Ectodermal cell (in vitro differentiated cells): ENCODE measurements around the gene PKD2.
"Not testable (repeated sequence)": the region's sequence is repeated elsewhere in the genome, so short reads cannot be mapped to it uniquely, and the experiment has no call there.

Experiments
- H3K27ac ChIP-seq: 2 replicates; pipeline ENCODE4 v1.7.0; 2013; ENCODE audit warnings: mild to moderate bottlenecking, low read depth, low read length; ENCODE audit not compliant: insufficient read depth, poor library complexity, severe bottlenecking
- H3K27me3 ChIP-seq: 2 replicates; pipeline ENCODE4 v1.7.0; 2013; ENCODE audit warnings: mild to moderate bottlenecking, low read length; ENCODE audit not compliant: insufficient read depth, control insufficient read depth, poor library complexity, severe bottlenecking
- H3K36me3 ChIP-seq: one replicate; pipeline ENCODE4 v1.7.0; 2013; ENCODE audit warnings: low read length; ENCODE audit not compliant: control insufficient read depth, insufficient read depth
- H3K4me1 ChIP-seq: one replicate; pipeline ENCODE4 v1.7.0; 2013; ENCODE audit warnings: low read length; ENCODE audit not compliant: control insufficient read depth, insufficient read depth
- H3K4me3 ChIP-seq: 2 replicates; pipeline ENCODE4 v1.7.0; 2013; ENCODE audit warnings: low read depth, low read length, control low read depth; ENCODE audit not compliant: insufficient read depth
- H3K9me3 ChIP-seq: 2 replicates; pipeline ENCODE4 v1.7.0; 2013; ENCODE audit warnings: mild to moderate bottlenecking, low read length, moderate library complexity; ENCODE audit not compliant: control insufficient read depth
- WGBS, 2 experiments: methylation state at CpG; one replicate each; pipeline ENCODE4 v1.1.7; 2013; ENCODE audit warnings: missing lambda C conversion rate in 2 of 2; 5-methylcytosine and 5-hydroxymethylcytosine counted together

Gene PKD2

GRCh38 chr4:88022289-88022688 is 14.9 kb downstream of the PKD2 start:
- no peaks in the 10 kb centered on the region for H3K27me3 ChIP-seq
- no peak overlapping the region for H3K4me3 ChIP-seq
- H3K9me3 ChIP-seq = no peaks in the 10 kb centered on the region
- no peaks in the 10 kb centered on the region for H3K4me1 ChIP-seq
- peaks cover 32% of the 10 kb centered on the region for H3K36me3 ChIP-seq
- no peak overlapping the region for H3K27ac ChIP-seq

DNA sequence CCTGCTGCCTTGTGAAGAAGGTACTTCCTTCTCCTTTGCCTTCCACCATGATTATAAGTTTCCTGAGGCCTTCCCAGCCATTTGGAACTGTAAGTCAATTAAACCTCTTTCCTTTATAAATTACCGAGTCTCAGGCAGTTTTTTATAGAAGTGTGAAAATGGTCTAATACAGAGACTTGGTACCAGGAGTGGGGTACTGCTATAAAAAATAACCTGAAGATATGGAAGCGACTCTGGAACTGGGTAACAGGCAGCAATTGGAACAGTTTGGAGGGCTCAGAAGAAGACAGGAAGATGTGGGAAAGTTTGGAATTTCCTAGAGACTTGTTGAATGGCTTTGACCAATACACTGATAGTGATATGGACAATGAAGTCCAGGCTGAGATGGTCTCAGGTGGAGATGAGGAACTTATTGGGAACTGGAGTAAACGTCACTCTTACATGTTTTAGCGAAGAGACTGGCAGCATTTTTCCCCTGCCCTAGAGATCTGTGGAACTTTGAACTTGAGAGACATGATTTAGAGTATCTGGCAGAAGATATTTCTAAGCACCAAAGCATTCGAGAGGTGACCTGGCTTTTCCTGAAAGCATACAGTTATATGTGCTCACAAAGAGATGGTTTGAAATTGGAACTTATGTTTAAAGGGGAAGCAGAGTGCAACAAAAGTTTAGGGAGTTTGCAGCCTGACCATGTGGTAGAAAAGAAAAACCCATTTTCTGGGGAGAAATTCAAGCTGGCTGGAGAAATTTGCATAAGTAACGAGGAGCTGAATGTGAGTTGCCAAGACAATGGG is 18.6 kb downstream of the PKD2 start:
- not testable (repeated sequence) for H3K27ac ChIP-seq, H3K4me1 ChIP-seq, H3K9me3 ChIP-seq, H3K27me3 ChIP-seq, H3K4me3 ChIP-seq
- 94 to 95% methylated on average over 5 to 6 of the region's 6 CpGs for WGBS, 2 experiments
- peaks cover 24% of the 10 kb centered on the region for H3K36me3 ChIP-seq

DNA sequence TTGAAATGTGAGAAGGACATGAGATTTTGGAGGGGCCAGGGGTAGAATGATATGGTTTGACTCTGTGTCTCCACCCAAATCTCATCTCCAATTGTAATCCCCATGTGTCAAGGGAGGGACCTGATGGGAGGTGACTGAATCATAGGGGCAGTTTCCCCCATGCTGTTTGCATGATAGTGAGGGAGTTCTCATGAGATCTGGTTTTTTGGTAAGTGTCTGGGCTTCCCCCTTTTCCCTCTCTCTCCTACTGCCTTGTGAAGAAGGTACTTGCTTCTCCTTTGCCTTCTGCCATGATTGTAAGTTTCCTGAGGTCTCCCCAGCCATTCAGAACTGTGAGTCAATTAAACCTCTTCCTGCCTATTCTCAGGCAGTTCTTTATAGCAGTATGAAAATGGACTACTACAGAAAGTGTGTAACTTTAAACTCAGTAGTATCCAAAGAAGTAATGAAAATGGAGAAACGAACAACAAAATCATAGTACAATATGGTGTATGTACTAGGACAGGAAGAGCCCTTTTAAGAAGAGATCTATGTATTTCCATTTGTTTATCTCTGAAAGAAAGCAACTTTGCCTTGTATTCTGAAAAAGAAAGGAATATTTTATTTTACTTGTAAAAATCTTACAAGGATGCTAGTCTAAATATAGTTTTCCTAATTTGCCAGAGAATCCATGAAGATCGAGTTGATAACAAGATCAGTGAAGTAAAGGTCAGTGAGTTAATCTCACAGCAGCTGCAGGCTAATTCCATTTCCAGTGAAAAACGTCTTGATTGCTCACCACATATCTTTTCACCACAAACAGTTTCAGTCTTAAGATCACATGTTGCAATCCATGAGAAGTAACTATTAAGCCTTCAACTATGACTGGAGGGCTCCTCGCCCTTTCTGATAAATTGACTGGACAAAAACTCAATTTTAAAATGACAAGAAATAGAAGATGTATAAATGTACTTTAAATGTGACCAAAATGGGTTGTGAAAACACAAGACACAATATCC is 20.5 kb downstream of the PKD2 start:
- Histone ChIP-seq H3K27me3 (no peaks in the 10 kb centered on the region), H3K9me3 (no peaks in the 10 kb centered on the region), H3K36me3 (peaks cover 18% of the 10 kb centered on the region), H3K4me1 (no peaks in the 10 kb centered on the region), H3K4me3 (no peak overlapping the region), H3K27ac (no peak overlapping the region)
- WGBS, 2 experiments = 94 to 96% methylated on average over 4 of the region's 4 CpGs

- H3K9me3 ChIP-seq = no peaks in the 10 kb centered on the region
- H3K4me3 ChIP-seq = no peak overlapping the region
- no peaks in the 10 kb centered on the region for H3K4me1 ChIP-seq
- peaks cover 9% of the 10 kb centered on the region for H3K36me3 ChIP-seq
- no peaks in the 10 kb centered on the region for H3K27me3 ChIP-seq
- 93 to 95% methylated on average over 3 of the region's 3 CpGs for whole genome bisulfite sequencing, 2 experiments
- H3K27ac ChIP-seq = no peak overlapping the region
Measured at GRCh38 chr4:88028946-88029345, 21.5 kb downstream of the PKD2 start.

GRCh38 chr4:88029556-88029955 is 22.1 kb downstream of the PKD2 start:
- WGBS, 2 experiments = 97 to 99% methylated on average over 3 of the region's 3 CpGs
- Histone ChIP-seq H3K27me3 (no peaks in the 10 kb centered on the region), H3K4me1 (no peaks in the 10 kb centered on the region), H3K27ac (no peak overlapping the region), H3K9me3 (no peaks in the 10 kb centered on the region), H3K36me3 (peaks cover 5% of the 10 kb centered on the region), H3K4me3 (no peak overlapping the region)

GRCh38 chr4:88030565-88031310 is 23.3 kb downstream of the PKD2 start:
- WGBS, 2 experiments = 90 to 94% methylated on average over 10 to 12 of the region's 12 CpGs
- Histone ChIP-seq H3K4me1 (no peaks in the 10 kb centered on the region), H3K27ac (no peak overlapping the region), H3K4me3 (no peak overlapping the region), H3K27me3 (no peaks in the 10 kb centered on the region), H3K36me3 (peaks cover 5% of the 10 kb centered on the region), H3K9me3 (no peaks in the 10 kb centered on the region)

- no peaks in the 10 kb centered on the region for H3K27me3 ChIP-seq
- H3K27ac ChIP-seq = no peak overlapping the region
- peaks cover 28% of the 10 kb centered on the region for H3K36me3 ChIP-seq
- H3K4me3 ChIP-seq = no peak overlapping the region
- H3K9me3 ChIP-seq = no peaks in the 10 kb centered on the region
- H3K4me1 ChIP-seq = no peaks in the 10 kb centered on the region
Measured at GRCh38 chr4:88033309-88033708, 25.9 kb downstream of the PKD2 start.

GRCh38 chr4:88035292-88035691 is 27.9 kb downstream of the PKD2 start:
- peaks cover 43% of the 10 kb centered on the region for H3K36me3 ChIP-seq
- 95 to 96% methylated on average over 2 of the region's 2 CpGs for WGBS, 2 experiments
- H3K4me3 ChIP-seq = no peak overlapping the region
- H3K4me1 ChIP-seq = no peaks in the 10 kb centered on the region
- no peaks in the 10 kb centered on the region for H3K9me3 ChIP-seq
- H3K27ac ChIP-seq = no peak overlapping the region
- H3K27me3 ChIP-seq = no peaks in the 10 kb centered on the region

DNA sequence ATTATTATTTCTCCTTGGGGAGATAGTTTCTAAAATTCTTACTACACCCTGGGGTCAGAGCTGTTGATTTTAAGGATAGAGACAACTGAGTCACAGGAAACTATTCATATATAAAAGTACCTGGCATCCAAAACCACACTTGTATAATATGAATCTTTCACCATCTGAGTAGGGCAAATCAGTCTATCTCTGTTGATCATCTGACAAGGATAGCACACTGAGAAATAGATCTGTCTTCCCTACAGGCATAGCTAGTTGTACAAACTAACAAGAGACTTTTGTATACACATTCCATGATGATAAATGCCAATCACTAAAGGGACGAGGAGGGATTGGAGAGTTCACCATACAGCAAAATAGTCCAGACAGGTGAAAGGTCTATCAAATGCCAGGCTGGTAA is 30.0 kb downstream of the PKD2 start:
- peaks cover 57% of the 10 kb centered on the region for H3K36me3 ChIP-seq

GRCh38 chr4:88037936-88038335 is 30.5 kb downstream of the PKD2 start:
- Histone ChIP-seq H3K27ac (no peak overlapping the region), H3K36me3 (peaks cover 59% of the 10 kb centered on the region), H3K27me3 (no peaks in the 10 kb centered on the region), H3K9me3 (no peaks in the 10 kb centered on the region), H3K4me3 (no peak overlapping the region), H3K4me1 (no peaks in the 10 kb centered on the region)
- 97 to 98% methylated on average over 4 of the region's 4 CpGs for WGBS, 2 experiments

More for the DNA sequence above, 30.0 kb downstream of the PKD2 start:
- Histone ChIP-seq H3K4me3 (no peak overlapping the region), H3K9me3 (no peaks in the 10 kb centered on the region), H3K4me1 (no peaks in the 10 kb centered on the region), H3K27me3 (no peaks in the 10 kb centered on the region), H3K27ac (no peak overlapping the region)
- 95 to 100% methylated on average over 1 of the region's 1 CpG for WGBS, 2 experiments
